A549 (cell line): ENCODE measurements around the gene CERS5.

ENCODE experiments used
- CHD4 ChIP-seq: fragments of 200-600 bp; sonication (generic); IDR thresholded peaks from 2 replicates; pipeline ENCODE4 v1.6.1; 2016; ENCODE audit warnings: antibody characterized with exemption, mild to moderate bottlenecking, borderline replicate concordance
- CTCF ChIP-seq: fragments of >200 bp; sonication (Bioruptor Twin); formaldehyde crosslinking; IDR thresholded peaks from 3 replicates; pipeline ENCODE4 v1.5.1; 2016
- HDAC2 ChIP-seq: fragments of 200-600 bp; sonication (generic); IDR thresholded peaks from 2 replicates; pipeline ENCODE4 v1.6.1; 2016
- HOXB13 ChIP-seq: fragments of 250-450 bp; sonication (Bioruptor Pico); IDR thresholded peaks from 2 replicates; pipeline ENCODE4 v1.5.0; 2020; ENCODE audit warnings: low read depth, mild to moderate bottlenecking, moderate library complexity
- POLR2A ChIP-seq: IDR thresholded peaks from 2 replicates; pipeline ENCODE4 v1.6.1; 2012; ENCODE audit warnings: mild to moderate bottlenecking, low read length
- REST ChIP-seq: fragments of 200-600 bp; sonication (generic); IDR thresholded peaks from 2 replicates; pipeline ENCODE4 v1.6.1; 2016; ENCODE audit warnings: antibody characterized with exemption, mild to moderate bottlenecking, moderate library complexity
- USF2 ChIP-seq: fragments of 450-650 bp; IDR thresholded peaks from 2 replicates; pipeline ENCODE4 v1.6.1; 2014; ENCODE audit warnings: antibody characterized with exemption

GRCh38 chr12:50120521-50120920 lies 46.6 kb downstream of the CERS5 start:
- no peak for TF ChIP-seq CTCF
- no peak for TF ChIP-seq CHD4
- no peak for TF ChIP-seq POLR2A
- TF ChIP-seq USF2: no peak
- no peak for TF ChIP-seq HDAC2
- no peak for TF ChIP-seq HOXB13 (CRISPR knock-in tag)
- no peak for TF ChIP-seq REST
